ENCODE data around the gene TULP4. TPM values are rescaled to one million over a fixed set of nuclear protein-coding genes. Genes with fewer than 3 reads are reported as not detected.

Gene TULP4
- total RNA-seq, 2 donors from 2014 or later: 123 to 159 TPM

GRCh38 chr6:158408552-158409130 is 96.4 kb downstream of the TULP4 start:
- ATAC-seq: peak; percentile 89 to 94
- DNase-seq: peak; percentile 76
- intact Hi-C loops (cut with DNase I): no loop called here

- intact Hi-C loops (cut with DNase I): no loop called here
- DNase-seq: peak; percentile 28
- ATAC-seq: peak; percentile 70 to 83
Measured at GRCh38 chr6:158409451-158409850, 97.2 kb downstream of the TULP4 start.

- ATAC-seq (peak in 1 of 2 donors; percentile 29), DNase-seq (no peak)
- intact Hi-C loops (cut with DNase I): no loop called here
Measured at GRCh38 chr6:158410784-158411183, 98.5 kb downstream of the TULP4 start.

GRCh38 chr6:158411998-158412397 is 99.7 kb downstream of the TULP4 start:
- intact Hi-C loops (cut with DNase I): no loop called here
- ATAC-seq (no peak), DNase-seq (no peak)

GRCh38 chr6:158413028-158413427 is 100.8 kb downstream of the TULP4 start:
- intact Hi-C loops (cut with DNase I): no loop called here
- DNase-seq: no peak
- ATAC-seq: no peak

GRCh38 chr6:158413814-158414565 is 101.7 kb downstream of the TULP4 start:
- no peak for ATAC-seq
- intact Hi-C loops (cut with DNase I): no loop called here
- no peak for DNase-seq

GRCh38 chr6:158414851-158415262 is 102.6 kb downstream of the TULP4 start:
- peak in 1 of 2 donors; percentile 57 for ATAC-seq
- DNase-seq: no peak
- intact Hi-C loops (cut with DNase I): no loop called here

GRCh38 chr6:158415666-158416065 is 103.4 kb downstream of the TULP4 start:
- DNase-seq: no peak
- intact Hi-C loops (cut with DNase I): no loop called here

GRCh38 chr6:158416883-158417759 is 104.9 kb downstream of the TULP4 start:
- no peak for ATAC-seq
- DNase-seq: no peak
- intact Hi-C loops (cut with DNase I): no loop called here

More at GRCh38 chr6:158415666-158416065, 103.4 kb downstream of the TULP4 start:
- ATAC-seq: no peak

GRCh38 chr6:158417760-158418098 is 105.5 kb downstream of the TULP4 start:
- DNase-seq (no peak), ATAC-seq (peak in 1 of 2 donors; percentile 57)
- intact Hi-C loops (cut with DNase I): no loop called here

- intact Hi-C loops (cut with DNase I): no loop called here
- ATAC-seq (no peak), DNase-seq (no peak)
Measured at GRCh38 chr6:158418501-158418900, 106.2 kb downstream of the TULP4 start.

GRCh38 chr6:158419339-158419909 is 107.2 kb downstream of the TULP4 start:
- ATAC-seq (no peak), DNase-seq (no peak)
- intact Hi-C loops (cut with DNase I): no loop called here

- ATAC-seq (no peak), DNase-seq (no peak)
- intact Hi-C loops (cut with DNase I): no loop called here
Measured at GRCh38 chr6:158421381-158421780, 109.1 kb downstream of the TULP4 start.

GRCh38 chr6:158422629-158423238 is 110.5 kb downstream of the TULP4 start:
- ATAC-seq: no peak
- DNase-seq: no peak
- intact Hi-C loops (cut with DNase I): no loop called here

- DNase-seq (no peak), ATAC-seq (no peak)
- intact Hi-C loops (cut with DNase I): no loop called here
Measured at GRCh38 chr6:158431036-158431435, 118.8 kb downstream of the TULP4 start.

- no peak for ATAC-seq
Measured at GRCh38 chr6:158431560-158431959, 119.3 kb downstream of the TULP4 start.

GRCh38 chr6:158437571-158437970 is 125.3 kb downstream of the TULP4 start:
- ATAC-seq (no peak), DNase-seq (no peak)
- intact Hi-C loops (cut with DNase I): no loop called here

More at GRCh38 chr6:158431560-158431959, 119.3 kb downstream of the TULP4 start:
- intact Hi-C loops (cut with DNase I): no loop called here
- no peak for DNase-seq

GRCh38 chr6:158438226-158438625 is 126.0 kb downstream of the TULP4 start:
- intact Hi-C loops (cut with DNase I): no loop called here
- DNase-seq (no peak), ATAC-seq (no peak)

- intact Hi-C loops (cut with DNase I): no loop called here
Measured at GRCh38 chr6:158439255-158439654, 127.0 kb downstream of the TULP4 start.

More at GRCh38 chr6:158439255-158439654, 127.0 kb downstream of the TULP4 start:
- no peak for DNase-seq
- no peak for ATAC-seq

All from left cardiac atrium (tissue), 4 donors.